CD14-positive monocyte (primary cell): ENCODE data around the gene LIX1L. TPM values are rescaled to one million over a fixed set of nuclear protein-coding genes. Genes with fewer than 3 reads are reported as not detected.

Source experiments
- DNase-seq, 3 donors: peaks; one replicate each; pipeline ENCODE4 v3.0.0-alpha.2; 2011 to 2022
- H2AFZ ChIP-seq: 2 replicates; pipeline ENCODE4 v1.6.0; 2012; ENCODE audit warnings: mild to moderate bottlenecking, low read depth, low read length, inconsistent platforms; ENCODE audit not compliant: insufficient read depth, poor library complexity, severe bottlenecking
- H3K27ac ChIP-seq, 2 donors: 1 replicate in 1 of 2; 2 replicates in 1 of 2; pipeline ENCODE4 v1.5.1; 2012 to 2013; ENCODE audit warnings: low read length in 2 of 2, control low read depth in 1 of 2, inconsistent platforms in 1 of 2, low read depth in 1 of 2, mild to moderate bottlenecking in 1 of 2
- H3K27me3 ChIP-seq, 2 donors: one replicate each; pipeline versions ENCODE4 v1.6.0 to v1.6.1; 2011 to 2013; ENCODE audit warnings: low read length in 2 of 2; ENCODE audit not compliant: control insufficient read depth in 2 of 2, insufficient read depth in 2 of 2
- H3K36me3 ChIP-seq, 2 donors: replicated peaks in 1 of 2; 1 replicate in 1 of 2; 2 replicates in 1 of 2; pipeline versions ENCODE4 v1.5.1 to v1.6.1; 2012 to 2013; ENCODE audit warnings: low read length in 2 of 2, control low read depth in 1 of 2, inconsistent platforms in 1 of 2, mild to moderate bottlenecking in 1 of 2; ENCODE audit not compliant: insufficient read depth in 2 of 2, control insufficient read depth in 1 of 2
- H3K4me1 ChIP-seq, 2 donors: 1 replicate in 1 of 2; 2 replicates in 1 of 2; pipeline versions ENCODE4 v1.5.1 to v1.6.1; 2012 to 2013; ENCODE audit warnings: low read length in 2 of 2, control low read depth in 1 of 2, inconsistent platforms in 1 of 2, mild to moderate bottlenecking in 1 of 2, moderate library complexity in 1 of 2; ENCODE audit not compliant: insufficient read depth in 2 of 2, control insufficient read depth in 1 of 2
- H3K4me2 ChIP-seq: replicated peaks from 2 replicates; pipeline ENCODE3; 2012; ENCODE audit warnings: low read length, moderate library complexity, mild to moderate bottlenecking; ENCODE audit not compliant: poor library complexity, severe bottlenecking; ENCODE audit errors: extremely low read depth
- H3K4me3 ChIP-seq, 3 experiments: fragments of 200-600 bp in 1 of 3; sonication (generic) in 1 of 3; replicated peaks in 1 of 3; 1 replicate in 2 of 3; 2 replicates in 1 of 3; pipeline ENCODE4 v1.5.1; 2011 to 2013; ENCODE audit warnings: low read length in 3 of 3, mild to moderate bottlenecking in 3 of 3, control low read depth in 2 of 3, low read depth in 2 of 3, inconsistent platforms in 1 of 3, moderate library complexity in 1 of 3
- H3K79me2 ChIP-seq: 2 replicates; pipeline ENCODE4 v1.6.0; 2012; ENCODE audit warnings: mild to moderate bottlenecking, control low read depth, inconsistent platforms, low read length, moderate library complexity; ENCODE audit not compliant: insufficient read depth
- H3K9ac ChIP-seq: 2 replicates; pipeline ENCODE4 v1.6.0; 2017; ENCODE audit warnings: low read length, mild to moderate bottlenecking; ENCODE audit not compliant: insufficient read depth, poor library complexity, severe bottlenecking
- H3K9me3 ChIP-seq, 2 donors: replicated peaks in 1 of 2; 1 replicate in 1 of 2; 2 replicates in 1 of 2; pipeline versions ENCODE4 v1.5.1 to v1.6.1; 2012 to 2013; ENCODE audit warnings: low read length in 2 of 2, control low read depth in 1 of 2; ENCODE audit not compliant: control insufficient read depth in 1 of 2, insufficient read depth in 1 of 2
- H4K20me1 ChIP-seq: 2 replicates; pipeline ENCODE4 v1.6.0; 2012; ENCODE audit warnings: mild to moderate bottlenecking, low read length, control low read depth, moderate library complexity; ENCODE audit not compliant: insufficient read depth
- H3K27ac Mint-ChIP-seq, 7 donors: one replicate each; pipeline ENCODE4 v1.8.0; 2020; ENCODE audit warnings: mild to moderate bottlenecking in 7 of 7, mixed read lengths in 7 of 7, moderate library complexity in 6 of 7, inconsistent platforms in 2 of 7
- H3K27me3 Mint-ChIP-seq, 3 donors: one replicate each; pipeline ENCODE4 v1.8.0; 2021 to 2022; ENCODE audit warnings: low read depth in 3 of 3, mild to moderate bottlenecking in 3 of 3, mixed read lengths in 3 of 3, moderate library complexity in 3 of 3, inconsistent platforms in 1 of 3
- H3K36me3 Mint-ChIP-seq, 2 donors: one replicate each; pipeline ENCODE4 v1.8.0; 2020; ENCODE audit warnings: mixed read lengths in 2 of 2, inconsistent platforms in 1 of 2, mild to moderate bottlenecking in 1 of 2
- H3K4me1 Mint-ChIP-seq: one replicate; pipeline ENCODE4 v1.8.0; 2020; ENCODE audit warnings: mild to moderate bottlenecking, mixed read lengths
- H3K4me3 Mint-ChIP-seq, 2 donors: one replicate each; pipeline ENCODE4 v1.8.0; 2020; ENCODE audit warnings: mild to moderate bottlenecking in 2 of 2, mixed read lengths in 2 of 2, moderate library complexity in 1 of 2
- H3K9me3 Mint-ChIP-seq, 7 donors: one replicate each; pipeline ENCODE4 v1.8.0; 2020 to 2022; ENCODE audit warnings: mixed read lengths in 7 of 7, mild to moderate bottlenecking in 6 of 7, moderate library complexity in 6 of 7, inconsistent platforms in 2 of 7
- CTCF ChIP-seq: fragments of 200-600 bp; IDR thresholded peaks from one replicate; pipeline ENCODE4 v1.8.0; 2022; ENCODE audit warnings: antibody characterized with exemption, mild to moderate bottlenecking
- WGBS: methylation state at CpG from one replicate; pipeline ENCODE4 v1.1.5; 2013; ENCODE audit warnings: missing lambda C conversion rate; ENCODE audit not compliant: insufficient coverage; 5-methylcytosine and 5-hydroxymethylcytosine counted together
- intact Hi-C, 2 donors: fragments of 100-400 bp; cut with micrococcal nuclease; formaldehyde crosslinking; loops; one replicate each; pipeline versions ENCODE4 v1.15.0 to v1.15.1; 2023
- polyA plus RNA-seq, 3 donors: library from polyadenylated mRNA; depleted of rRNA in 1 of 3; unstranded in 2 of 3; stranded (reverse) in 1 of 3; fragments of 300-500 nt in 2 of 3; fragments of >200 nt in 1 of 3; fragmentation: Illumina TruSeq in 2 of 3; gene quantifications; 1 replicate in 2 of 3; 2 replicates in 1 of 3; pipeline ENCODE4 v1.2.3, GENCODE V29; 2012 to 2021

Gene LIX1L
- polyA plus RNA-seq, 3 donors: 6.3 to 13.6 (median 8.5) TPM

DNA sequence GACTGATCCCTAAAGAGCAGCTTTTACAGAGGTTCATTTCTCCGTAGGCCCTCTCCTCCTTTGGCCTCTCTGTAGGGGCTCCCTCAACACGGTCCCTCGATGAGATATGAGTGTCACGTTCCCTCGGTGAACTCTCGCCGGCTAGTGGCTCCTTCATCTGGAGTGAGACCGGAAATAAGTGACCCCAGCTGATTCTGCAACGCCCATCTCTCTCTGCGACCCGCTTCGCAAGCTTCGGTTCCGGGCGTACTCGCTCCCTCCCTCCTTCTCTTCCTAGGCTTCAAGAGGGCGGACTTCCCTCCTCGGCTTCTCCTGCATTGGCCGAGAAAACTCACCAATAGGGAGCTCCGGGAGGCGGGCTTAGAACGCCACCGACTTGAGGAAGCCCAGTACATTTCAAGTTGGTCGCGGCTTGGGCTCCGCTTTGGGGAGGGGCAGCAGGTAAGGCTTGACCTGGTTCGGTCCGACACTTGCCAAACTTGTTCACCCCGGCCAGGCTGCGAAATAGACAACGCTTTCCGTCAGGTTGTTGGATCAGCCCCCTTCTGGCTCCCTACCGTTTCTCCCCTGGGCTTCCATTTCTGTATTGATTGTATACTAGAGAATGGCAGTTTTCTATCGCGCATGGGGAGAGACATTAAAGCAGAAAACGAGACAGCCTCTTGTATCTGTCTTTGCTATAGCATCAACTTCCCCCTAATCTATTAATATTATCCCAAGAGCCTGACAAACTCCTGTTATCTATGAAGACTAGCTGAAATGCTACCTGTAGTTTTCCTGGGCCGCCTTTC is 6.7 kb upstream of the LIX1L start, which contains the start of the genes ANKRD34A and POLR3GL:
Gene ANKRD34A (minus strand): TSS at position 248 of the 791 bp plus-strand sequence. CDS start 2,816 bp downstream, outside the sequence.
Gene POLR3GL (plus strand): TSS at position 363 of the 791 bp plus-strand sequence. CDS start 10,176 bp downstream, outside the sequence.
- peaks cover 29 to 34% (median 30%) of the 10 kb centered on the region in 3 donors for H3K27me3 Mint-ChIP-seq
- Histone ChIP-seq H3K4me2 (peak within 1 kb of the TSS; percentile 91), H3K9ac (peak within 1 kb of the TSS; percentile 74), H4K20me1 (peaks cover 3% of the 10 kb centered on the region), H3K9me3 (peaks cover 0 to 4% of the 10 kb centered on the region in 2 donors), H3K36me3 (peaks cover 0 to 7% of the 10 kb centered on the region in 2 donors), H2AFZ (peak within 1 kb of the TSS; percentile 89), H3K4me3 (peak within 1 kb of the TSS; percentile 55 to 89 (median 59)), H3K27ac (peak within 1 kb of the TSS; percentile 31 to 82), H3K27me3 (peaks cover 6 to 31% of the 10 kb centered on the region in 2 donors), H3K4me1 (peaks cover 49 to 58% of the 10 kb centered on the region in 2 donors), H3K79me2 (peaks cover 10% of the 10 kb centered on the region)
- H3K4me1 Mint-ChIP-seq: peaks cover 54% of the 10 kb centered on the region
- H3K4me3 Mint-ChIP-seq: peak within 1 kb of the TSS; percentile 94 to 96
- peak within 1 kb of the TSS; percentile 62 to 96 (median 88) for H3K27ac Mint-ChIP-seq
- H3K9me3 Mint-ChIP-seq: peaks cover 0 to 16% (median 8%) of the 10 kb centered on the region in 7 donors
- H3K36me3 Mint-ChIP-seq: peaks cover 7 to 16% of the 10 kb centered on the region in 2 donors
- TF ChIP-seq CTCF: no peak
- peak; percentile 83 to 92 (median 87) for DNase-seq
- intact Hi-C loops: loop anchor here (5.0 to 10.0 kb wide), 4 partner anchors 33 to 100 kb away; partner anchors contain the start of genes PEX11B (in 1 of the 2) and TXNIP (in 1 of the 2)
- under 1% methylated on average over 27 of the region's 37 CpGs for WGBS

DNA sequence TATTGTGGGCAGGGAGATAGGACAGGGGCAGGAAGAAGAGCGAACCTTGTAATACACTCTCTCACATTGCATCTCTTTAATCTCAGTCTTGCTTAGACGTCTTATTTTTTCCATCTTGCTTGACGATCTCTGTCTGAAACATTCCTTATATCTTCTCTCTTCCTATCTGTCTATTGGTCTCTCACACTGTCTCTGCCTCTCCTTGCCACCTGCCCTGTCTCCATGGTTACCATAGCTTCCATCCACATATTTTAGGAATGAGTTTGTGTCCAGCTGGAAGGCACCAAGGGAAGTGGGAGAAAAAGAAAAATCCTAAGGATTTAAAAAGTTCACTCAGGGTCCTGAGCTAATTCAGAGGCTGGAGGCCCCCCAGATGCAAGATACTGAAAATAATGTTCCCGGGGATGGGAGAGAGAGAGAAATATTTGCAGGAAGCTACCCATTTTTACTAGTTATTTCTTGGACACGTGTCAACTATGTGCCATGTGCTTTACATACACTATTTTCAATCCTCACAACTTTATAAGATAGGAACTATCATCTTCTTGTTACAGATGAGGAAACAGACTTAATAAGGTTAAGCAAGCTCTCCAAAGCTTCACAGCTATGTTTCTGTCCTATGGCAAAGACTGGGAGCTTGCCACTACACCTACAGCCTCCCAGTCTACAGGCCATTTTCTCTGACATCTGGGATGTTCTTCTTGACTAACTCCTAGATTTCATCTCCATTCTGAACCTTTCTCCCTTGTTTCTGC is 5.6 kb upstream of the LIX1L start:
- H3K36me3 Mint-ChIP-seq: peaks cover 7 to 9% of the 10 kb centered on the region in 2 donors
- intact Hi-C loops: loop anchor here (2.0 to 10.0 kb wide), 4 partner anchors 33 to 99 kb away; partner anchors contain the start of genes PEX11B (in 1 of the 2) and TXNIP (in 1 of the 2)
- TF ChIP-seq CTCF: no peak
- Histone ChIP-seq H2AFZ (peak overlapping the region; percentile 89), H3K36me3 (peaks cover 0 to 7% of the 10 kb centered on the region in 2 donors), H3K4me1 (peaks cover 58 to 65% of the 10 kb centered on the region in 2 donors), H3K79me2 (peaks cover 10% of the 10 kb centered on the region), H3K4me3 (peak overlapping the region; percentile 55 to 89 (median 59)), H3K27ac (peak overlapping the region in 1 of 2 donors; percentile 82), H3K4me2 (peak overlapping the region; percentile 91), H3K27me3 (peaks cover 6 to 31% of the 10 kb centered on the region in 2 donors), H3K9me3 (peaks cover 0 to 4% of the 10 kb centered on the region in 2 donors), H3K9ac (peak overlapping the region; percentile 74), H4K20me1 (peaks cover 3% of the 10 kb centered on the region)
- no CpG with 5 or more reads among the region's 5 CpGs for WGBS
- peak overlapping the region in 6 of 7 donors; percentile 58 to 96 (median 88) for H3K27ac Mint-ChIP-seq
- peaks cover 30 to 37% (median 30%) of the 10 kb centered on the region in 3 donors for H3K27me3 Mint-ChIP-seq
- H3K9me3 Mint-ChIP-seq: peaks cover 0 to 16% (median 8%) of the 10 kb centered on the region in 7 donors
- peaks cover 65% of the 10 kb centered on the region for H3K4me1 Mint-ChIP-seq
- H3K4me3 Mint-ChIP-seq: peak overlapping the region; percentile 94 to 96
- no peak for DNase-seq
